H1 (cell line): ENCODE results near the gene TTC4. TPM values are rescaled to one million over a fixed set of nuclear protein-coding genes. Genes with fewer than 3 reads are reported as not detected.

Source experiments
- NRF1 ChIP-seq: IDR thresholded peaks from 2 replicates; pipeline ENCODE4 v1.6.1; 2011; ENCODE audit warnings: mild to moderate bottlenecking, low read depth, low read length, improper control_type of control experiment
- SAP30 ChIP-seq: fragments of 300-600 bp; sonication (generic); IDR thresholded peaks from 2 replicates; pipeline ENCODE4 v1.7.1; 2012; ENCODE audit warnings: low read length, moderate library complexity, mild to moderate bottlenecking, inconsistent platforms; ENCODE audit not compliant: insufficient read depth, insufficient replicate concordance
- TBP ChIP-seq: IDR thresholded peaks from 2 replicates; pipeline ENCODE4 v1.6.1; 2011; ENCODE audit warnings: low read depth, low read length, improper control_type of control experiment
- polyA plus RNA-seq, 7 experiments: library from polyadenylated mRNA; depleted of rRNA in 3 of 7; stranded (reverse) in 5 of 7; unstranded in 2 of 7; fragments of >200 nt in 5 of 7; fragments of 200-250 nt in 2 of 7; gene quantifications; 1 replicate in 5 of 7; 2 replicates in 1 of 7; 4 replicates in 1 of 7; pipeline versions ENCODE4 v1.2.1 to v1.2.3, GENCODE V29; 2011 to 2013; ENCODE audit warnings: missing spikeins in 2 of 7, mixed read lengths in 2 of 7
- total RNA-seq: library from RNA; stranded (reverse); fragmentation: NEBNext Ultra II Directional; extraction: Animal tissue kit (Norgen Biotek cat#: 25700); gene quantifications from 2 replicates; pipeline ENCODE4 v1.2.1, GENCODE V29; 2021

TTC4 gene
- total and polyA plus RNA-seq, 2 of the 8 experiments (the other 6 are each of a cell fraction or from before 2014, with no cell fraction given): 21.0 to 25.1 TPM

DNA sequence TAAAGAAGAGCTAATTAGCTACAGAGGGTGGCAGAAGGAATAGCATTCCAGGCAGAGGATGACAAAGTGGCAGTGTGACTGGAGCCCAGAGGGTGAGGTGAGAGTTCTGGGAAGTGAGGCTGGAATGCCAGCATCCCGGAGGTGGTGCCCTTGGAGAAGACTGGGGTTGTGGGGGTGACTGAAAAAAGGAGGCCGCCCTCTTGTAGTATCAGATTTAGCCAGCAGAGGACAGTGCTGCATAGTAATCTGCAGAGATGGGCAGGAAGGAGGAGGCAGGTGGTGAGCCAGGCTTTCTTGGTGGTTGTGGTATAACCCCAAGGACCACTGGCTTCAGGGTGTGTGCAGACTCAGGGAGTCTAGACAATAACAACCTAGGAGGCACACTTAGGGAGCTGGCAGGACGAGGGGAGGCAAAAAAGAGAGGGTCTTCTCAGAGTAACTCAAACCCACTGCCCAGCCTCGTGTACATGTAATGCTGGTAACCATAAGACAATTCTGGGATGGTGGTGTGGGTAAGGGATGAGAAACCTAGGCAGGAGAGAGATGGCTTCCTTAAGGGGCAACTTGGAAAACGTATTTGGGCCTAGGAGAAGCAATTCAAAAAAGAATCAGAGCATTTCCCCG, 43.6 kb upstream of the TTC4 start (continued):
- TF ChIP-seq SAP30: no peak
- no peak for TF ChIP-seq TBP
- TF ChIP-seq NRF1: no peak
